NCI-H1436 (cell line): ENCODE measurements around the gene TNFSF13.
A peak's percentile ranks its signal among the peaks of the same experiment; 100 is the strongest.

Source experiments
- DNase-seq: peaks from one replicate; lab custom pipeline; 2025; lab: John Stamatoyannopoulos, UW

Gene TNFSF13

GRCh38 chr17:7575481-7575883, 16.9 kb downstream of the TNFSF13 start:
- DNase-seq = no peak

- DNase-seq = no peak
Measured at GRCh38 chr17:7575959-7576358, 17.4 kb downstream of the TNFSF13 start.

GRCh38 chr17:7576432-7576937, 17.9 kb downstream of the TNFSF13 start:
- no peak for DNase-seq

GRCh38 chr17:7577327-7578199, 19.0 kb downstream of the TNFSF13 start:
- DNase-seq = no peak

GRCh38 chr17:7579001-7579833, 20.7 kb downstream of the TNFSF13 start, which contains the start of gene CD68:
CD68 (plus strand) TSS chr17:7579638; CDS start chr17:7579678, 40 bp downstream.
- no peak for DNase-seq

GRCh38 chr17:7579834-7580603, 21.5 kb downstream of the TNFSF13 start:
- no peak for DNase-seq

GRCh38 chr17:7580604-7581575, 22.3 kb downstream of the TNFSF13 start:
- no peak for DNase-seq

- DNase-seq = no peak
Measured at GRCh38 chr17:7582396-7583252, 24.1 kb downstream of the TNFSF13 start.

GRCh38 chr17:7583253-7584109, 24.9 kb downstream of the TNFSF13 start, which contains the start of gene MPDU1:
MPDU1 (plus strand) TSS chr17:7583852; CDS start chr17:7583863, 11 bp downstream.
- DNase-seq = peak; percentile 97

- no peak for DNase-seq
Measured at GRCh38 chr17:7586673-7587419, 28.3 kb downstream of the TNFSF13 start.

- no peak for DNase-seq
Measured at GRCh38 chr17:7587420-7588151, 29.0 kb downstream of the TNFSF13 start.

GRCh38 chr17:7588553-7589203, 30.1 kb downstream of the TNFSF13 start:
- no peak for DNase-seq

GRCh38 chr17:7589204-7589868, 30.8 kb downstream of the TNFSF13 start:
- DNase-seq = no peak

GRCh38 chr17:7589891-7590691, 31.5 kb downstream of the TNFSF13 start, which contains the start of gene SOX15:
SOX15 (minus strand) TSS chr17:7590094; CDS start chr17:7589676, 418 bp downstream.
- DNase-seq = no peak

- DNase-seq = no peak
Measured at GRCh38 chr17:7590743-7591142, 32.2 kb downstream of the TNFSF13 start.
